ENCODE data around the gene MBD1. TPM values are rescaled to one million over a fixed set of nuclear protein-coding genes. Genes with fewer than 3 reads are reported as not detected.
"Not testable (repeated sequence)": the region's sequence is repeated elsewhere in the genome, so short reads cannot be mapped to it uniquely, and the experiment has no call there.

Gene MBD1
- total and polyA plus RNA-seq, 8 donors: 27.0 to 162 (median 55.5) TPM

- TF ChIP-seq POLR2AphosphoS5 (IDR thresholded peaks at IDR 0.05) (no peak), CTCF (IDR thresholded peaks at IDR 0.05) (no peak), EP300 (IDR thresholded peaks at IDR 0.05) (no peak), POLR2A (IDR thresholded peaks at IDR 0.05) (no peak)
- Histone ChIP-seq H3K4me3 (no peak overlapping the region), H3K36me3 (no peaks in the 10 kb centered on the region), H3K27me3 (no peaks in the 10 kb centered on the region), H3K4me1 (peaks cover 6 to 21% (median 20%) of the 10 kb centered on the region in 4 donors), H3K27ac (no peak overlapping the region), H3K9me3 (no peaks in the 10 kb centered on the region)
- intact Hi-C loops (cut with DNase I; ENCODE audit: low total_unique reads): no loop called here
- 78 to 91% (median 87%) methylated on average over 3 of the region's 3 CpGs for WGBS, 5 donors
- DNase-seq: no peak
These were observed 30.3 kb upstream of the MBD1 start for GRCh38 chr18:50311650-50312049.

GRCh38 chr18:50310080-50310479 lies 28.8 kb upstream of the MBD1 start:
- WGBS, 5 donors: 79 to 87% (median 85%) methylated on average over 10 of the region's 10 CpGs
- intact Hi-C loops (cut with DNase I; ENCODE audit: low total_unique reads): no loop called here

GRCh38 chr18:50308851-50309250 lies 27.5 kb upstream of the MBD1 start:
- H3K27me3 ChIP-seq; H3K4me3 ChIP-seq; intact Hi-C loops (cut with DNase I; ENCODE audit: low total_unique reads); DNase-seq; H3K36me3 ChIP-seq; H3K9me3 ChIP-seq: not testable (repeated sequence)
- Histone ChIP-seq H3K4me1 (peaks cover 6 to 22% (median 21%) of the 10 kb centered on the region in 4 donors), H3K27ac (peak overlapping the region in 1 of 5 donors; percentile 54)
- 41 to 63% (median 54%) methylated on average over 5 of the region's 5 CpGs for WGBS, 5 donors

More at GRCh38 chr18:50310080-50310479, 28.8 kb upstream of the MBD1 start:
- Histone ChIP-seq H3K36me3 (no peaks in the 10 kb centered on the region), H3K27me3 (no peaks in the 10 kb centered on the region), H3K4me1 (peaks cover 6 to 22% (median 21%) of the 10 kb centered on the region in 4 donors), H3K27ac (no peak overlapping the region), H3K9me3 (peaks cover 0 to 1% (median under 1%) of the 10 kb centered on the region in 4 donors), H3K4me3 (no peak overlapping the region)
- TF ChIP-seq EP300 (IDR thresholded peaks at IDR 0.05) (no peak), CTCF (IDR thresholded peaks at IDR 0.05) (no peak), POLR2A (IDR thresholded peaks at IDR 0.05) (no peak), POLR2AphosphoS5 (IDR thresholded peaks at IDR 0.05) (no peak)
- DNase-seq: no peak

- DNase-seq: peak; percentile 93 to 97
- Histone ChIP-seq H3K27me3 (peaks cover 0 to 16% (median 1%) of the 10 kb centered on the region in 3 donors), H3K27ac (peak overlapping the region in 3 of 5 donors; percentile 12 to 54 (median 51)), H3K4me3 (peak overlapping the region; percentile 44 to 60 (median 54)), H3K9me3 (peaks cover 0 to 8% (median 2%) of the 10 kb centered on the region in 4 donors), H3K4me1 (peaks cover 6 to 22% (median 21%) of the 10 kb centered on the region in 4 donors), H3K36me3 (no peaks in the 10 kb centered on the region)
- 3 to 6% (median 4%) methylated on average over 26 of the region's 26 CpGs for WGBS, 5 donors
- intact Hi-C loops (cut with DNase I; ENCODE audit: low total_unique reads): no loop called here
- TF ChIP-seq EP300 (IDR thresholded peaks at IDR 0.05): no peak
- no peak for TF ChIP-seq CTCF (IDR thresholded peaks at IDR 0.05)
- TF ChIP-seq POLR2A (IDR thresholded peaks at IDR 0.05): no peak
- peak in 1 of 3 donors; percentile 73 for TF ChIP-seq POLR2AphosphoS5 (IDR thresholded peaks at IDR 0.05)
These were observed 26.6 kb upstream of the MBD1 start for GRCh38 chr18:50307738-50308470.

GRCh38 chr18:50307400-50307737 lies 26.0 kb upstream of the MBD1 start:
- TF ChIP-seq POLR2A (IDR thresholded peaks at IDR 0.05): no peak
- no peak for TF ChIP-seq CTCF (IDR thresholded peaks at IDR 0.05)
- TF ChIP-seq POLR2AphosphoS5 (IDR thresholded peaks at IDR 0.05): no peak
- intact Hi-C loops (cut with DNase I; ENCODE audit: low total_unique reads): no loop called here
- Histone ChIP-seq H3K27me3 (peaks cover 0 to 22% (median 5%) of the 10 kb centered on the region in 3 donors), H3K36me3 (no peaks in the 10 kb centered on the region), H3K4me1 (peaks cover 6 to 22% (median 21%) of the 10 kb centered on the region in 4 donors), H3K27ac (peak overlapping the region in 3 of 5 donors; percentile 12 to 54 (median 51)), H3K4me3 (peak overlapping the region; percentile 44 to 60 (median 54)), H3K9me3 (peaks cover 0 to 8% (median 2%) of the 10 kb centered on the region in 4 donors)
- WGBS, 5 donors: 0 to 4% (median 1%) methylated on average over 4 to 8 of the region's 8 CpGs
- DNase-seq: no peak

All from stomach (tissue), 9 donors.